ENCODE measurements around the gene GDAP2. TPM values are rescaled to one million over a fixed set of nuclear protein-coding genes. Genes with fewer than 3 reads are reported as not detected.
A peak's percentile ranks its signal among the peaks of the same experiment; 100 is the strongest.

Gene GDAP2
- total and polyA plus RNA-seq, 4 donors = 3.0 to 16.8 (median 9.1) TPM

DNA sequence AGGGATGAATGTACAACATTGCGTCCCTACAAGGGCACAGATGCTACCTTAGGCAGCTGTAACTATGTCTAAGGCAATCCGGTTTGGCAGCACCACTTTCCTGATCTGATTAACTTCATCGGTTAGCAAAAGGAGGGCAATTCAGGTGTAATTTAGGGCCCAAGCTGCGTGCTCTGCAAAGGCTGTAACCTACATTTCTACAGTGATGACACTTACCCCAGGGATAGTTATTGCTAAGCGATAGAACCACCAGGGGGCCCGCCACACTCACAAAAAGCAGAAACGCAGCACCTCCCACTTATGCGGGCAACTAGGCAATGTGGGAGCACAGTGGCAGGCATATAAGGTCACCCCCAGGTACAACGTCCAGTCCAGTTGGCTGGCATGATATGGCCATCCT is 113.5 kb downstream of the GDAP2 start:
- H3K4me3 ChIP-seq (ENCODE audit: low read depth in 1 of 3, low read length in 3 of 3) = no peak overlapping the region
- H3K9me3 ChIP-seq (ENCODE audit: control insufficient read depth in 4 of 4, low read length in 3 of 4) = no peaks in the 10 kb centered on the region
- TF ChIP-seq, protein P1, sequence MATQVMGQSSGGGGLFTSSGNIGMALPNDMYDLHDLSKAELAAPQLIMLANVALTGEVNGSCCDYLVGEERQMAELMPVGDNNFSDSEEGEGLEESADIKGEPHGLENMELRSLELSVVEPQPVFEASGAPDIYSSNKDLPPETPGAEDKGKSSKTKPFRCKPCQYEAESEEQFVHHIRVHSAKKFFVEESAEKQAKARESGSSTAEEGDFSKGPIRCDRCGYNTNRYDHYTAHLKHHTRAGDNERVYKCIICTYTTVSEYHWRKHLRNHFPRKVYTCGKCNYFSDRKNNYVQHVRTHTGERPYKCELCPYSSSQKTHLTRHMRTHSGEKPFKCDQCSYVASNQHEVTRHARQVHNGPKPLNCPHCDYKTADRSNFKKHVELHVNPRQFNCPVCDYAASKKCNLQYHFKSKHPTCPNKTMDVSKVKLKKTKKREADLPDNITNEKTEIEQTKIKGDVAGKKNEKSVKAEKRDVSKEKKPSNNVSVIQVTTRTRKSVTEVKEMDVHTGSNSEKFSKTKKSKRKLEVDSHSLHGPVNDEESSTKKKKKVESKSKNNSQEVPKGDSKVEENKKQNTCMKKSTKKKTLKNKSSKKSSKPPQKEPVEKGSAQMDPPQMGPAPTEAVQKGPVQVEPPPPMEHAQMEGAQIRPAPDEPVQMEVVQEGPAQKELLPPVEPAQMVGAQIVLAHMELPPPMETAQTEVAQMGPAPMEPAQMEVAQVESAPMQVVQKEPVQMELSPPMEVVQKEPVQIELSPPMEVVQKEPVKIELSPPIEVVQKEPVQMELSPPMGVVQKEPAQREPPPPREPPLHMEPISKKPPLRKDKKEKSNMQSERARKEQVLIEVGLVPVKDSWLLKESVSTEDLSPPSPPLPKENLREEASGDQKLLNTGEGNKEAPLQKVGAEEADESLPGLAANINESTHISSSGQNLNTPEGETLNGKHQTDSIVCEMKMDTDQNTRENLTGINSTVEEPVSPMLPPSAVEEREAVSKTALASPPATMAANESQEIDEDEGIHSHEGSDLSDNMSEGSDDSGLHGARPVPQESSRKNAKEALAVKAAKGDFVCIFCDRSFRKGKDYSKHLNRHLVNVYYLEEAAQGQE (IDR thresholded peaks at IDR 0.05) = no peak
- TF ChIP-seq, protein P2, sequence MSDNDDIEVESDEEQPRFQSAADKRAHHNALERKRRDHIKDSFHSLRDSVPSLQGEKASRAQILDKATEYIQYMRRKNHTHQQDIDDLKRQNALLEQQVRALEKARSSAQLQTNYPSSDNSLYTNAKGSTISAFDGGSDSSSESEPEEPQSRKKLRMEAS (IDR thresholded peaks at IDR 0.05) = no peak
- TF ChIP-seq HNF4A (conservative IDR thresholded peaks at IDR 0.05) = peak; percentile 24
- no peak for TF ChIP-seq TAF1 (conservative IDR thresholded peaks at IDR 0.05)
- TF ChIP-seq HNF4G (IDR thresholded peaks at IDR 0.05) = no peak
- TF ChIP-seq, protein P3, sequence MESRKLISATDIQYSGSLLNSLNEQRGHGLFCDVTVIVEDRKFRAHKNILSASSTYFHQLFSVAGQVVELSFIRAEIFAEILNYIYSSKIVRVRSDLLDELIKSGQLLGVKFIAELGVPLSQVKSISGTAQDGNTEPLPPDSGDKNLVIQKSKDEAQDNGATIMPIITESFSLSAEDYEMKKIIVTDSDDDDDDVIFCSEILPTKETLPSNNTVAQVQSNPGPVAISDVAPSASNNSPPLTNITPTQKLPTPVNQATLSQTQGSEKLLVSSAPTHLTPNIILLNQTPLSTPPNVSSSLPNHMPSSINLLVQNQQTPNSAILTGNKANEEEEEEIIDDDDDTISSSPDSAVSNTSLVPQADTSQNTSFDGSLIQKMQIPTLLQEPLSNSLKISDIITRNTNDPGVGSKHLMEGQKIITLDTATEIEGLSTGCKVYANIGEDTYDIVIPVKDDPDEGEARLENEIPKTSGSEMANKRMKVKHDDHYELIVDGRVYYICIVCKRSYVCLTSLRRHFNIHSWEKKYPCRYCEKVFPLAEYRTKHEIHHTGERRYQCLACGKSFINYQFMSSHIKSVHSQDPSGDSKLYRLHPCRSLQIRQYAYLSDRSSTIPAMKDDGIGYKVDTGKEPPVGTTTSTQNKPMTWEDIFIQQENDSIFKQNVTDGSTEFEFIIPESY (IDR thresholded peaks at IDR 0.05) = no peak
- no peaks in the 10 kb centered on the region for H3K36me3 ChIP-seq (ENCODE audit: control insufficient read depth in 4 of 4, insufficient read depth in 3 of 4, low read depth in 1 of 4, low read length in 3 of 4)
- no peak overlapping the region for H3K9ac ChIP-seq (ENCODE audit: low read depth in 1 of 2, low read length in 2 of 2)
- 80% methylated on average over 9 of the region's 9 CpGs for WGBS
- H3K27me3 ChIP-seq (ENCODE audit: control insufficient read depth in 4 of 4, insufficient read depth in 4 of 4, low read length in 3 of 4) = no peaks in the 10 kb centered on the region
- no peak overlapping the region for H3K27ac ChIP-seq (ENCODE audit: low read depth in 1 of 2, low read length in 2 of 2)
- DNase-seq (ENCODE audit: low spot score) = no peak
- H3K4me1 ChIP-seq (ENCODE audit: control insufficient read depth in 4 of 4, insufficient read depth in 4 of 4, low read length in 3 of 4) = no peaks in the 10 kb centered on the region

DNA sequence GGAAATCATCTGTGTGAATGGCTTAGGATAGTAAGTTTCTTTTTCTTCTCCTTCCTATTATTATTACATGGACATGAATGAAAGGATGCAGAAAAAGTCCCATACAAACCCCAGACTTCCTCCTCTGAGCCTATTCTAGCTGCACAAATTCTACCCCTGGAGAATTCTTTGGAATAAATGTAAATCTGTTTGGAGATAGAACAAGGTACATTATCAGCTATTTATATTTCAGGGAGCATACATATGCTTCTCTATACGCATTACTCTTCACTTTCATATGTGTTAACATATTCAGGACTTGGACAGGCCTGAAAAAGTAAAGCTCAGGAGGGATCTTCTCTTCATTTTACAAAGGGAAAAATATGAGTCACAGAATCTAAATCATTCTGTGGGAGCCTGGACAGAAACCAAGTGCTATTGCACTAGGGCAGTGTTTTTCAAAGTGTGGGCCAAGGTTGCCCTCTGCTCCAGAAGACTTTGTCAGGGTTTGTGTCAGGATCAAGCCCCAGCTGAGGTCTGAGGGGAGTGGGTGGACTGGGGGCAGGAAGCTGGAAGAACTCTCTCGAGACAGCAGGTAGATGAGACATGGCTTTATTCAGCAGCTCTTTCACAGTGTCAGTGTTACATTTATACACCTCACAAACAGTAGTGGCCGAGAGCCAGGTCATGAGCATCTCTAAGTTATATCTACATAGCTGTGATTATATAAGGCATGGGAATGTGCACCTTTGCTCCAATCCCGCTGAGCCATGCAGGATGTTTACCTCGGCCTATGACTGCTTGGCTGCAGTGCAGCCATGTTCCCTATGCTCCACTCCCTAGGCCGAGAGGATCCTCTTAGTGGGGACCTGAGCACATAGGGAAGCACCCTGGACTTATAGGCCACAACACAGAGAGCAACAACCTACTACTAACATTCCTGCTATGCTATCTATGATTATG is 114.3 kb downstream of the GDAP2 start:
- no peaks in the 10 kb centered on the region for H3K4me1 ChIP-seq (ENCODE audit: control insufficient read depth in 4 of 4, insufficient read depth in 4 of 4, low read length in 3 of 4)
- peaks cover 0 to 2% (median 0%) of the 10 kb centered on the region in 4 donors for H3K27me3 ChIP-seq (ENCODE audit: control insufficient read depth in 4 of 4, insufficient read depth in 4 of 4, low read length in 3 of 4)
- H3K9me3 ChIP-seq (ENCODE audit: control insufficient read depth in 4 of 4, low read length in 3 of 4) = no peaks in the 10 kb centered on the region
- H3K9ac ChIP-seq (ENCODE audit: low read depth in 1 of 2, low read length in 2 of 2) = no peak overlapping the region
- H3K27ac ChIP-seq (ENCODE audit: low read depth in 1 of 2, low read length in 2 of 2) = no peak overlapping the region
- no peaks in the 10 kb centered on the region for H3K36me3 ChIP-seq (ENCODE audit: control insufficient read depth in 4 of 4, insufficient read depth in 3 of 4, low read depth in 1 of 4, low read length in 3 of 4)
- no peak for DNase-seq (ENCODE audit: low spot score)
- 87% methylated on average over 6 of the region's 6 CpGs for WGBS
- H3K4me3 ChIP-seq (ENCODE audit: low read depth in 1 of 3, low read length in 3 of 3) = no peak overlapping the region
- TF ChIP-seq FOXA2 (IDR thresholded peaks at IDR 0.05) = no peak
- TF ChIP-seq EGR1 (IDR thresholded peaks at IDR 0.05; ENCODE audit: low read depth in 2 of 2) = no peak
- no peak for TF ChIP-seq NR2F2 (IDR thresholded peaks at IDR 0.05)
- TF ChIP-seq, protein P3 (IDR thresholded peaks at IDR 0.05) = no peak
- no peak for TF ChIP-seq FOXA1 (IDR thresholded peaks at IDR 0.05)
- no peak for TF ChIP-seq HNF4A (conservative IDR thresholded peaks at IDR 0.05)
- TF ChIP-seq SP1 (IDR thresholded peaks at IDR 0.05) = no peak
- no peak for TF ChIP-seq HNF4G (IDR thresholded peaks at IDR 0.05)
- TF ChIP-seq, protein P4, sequence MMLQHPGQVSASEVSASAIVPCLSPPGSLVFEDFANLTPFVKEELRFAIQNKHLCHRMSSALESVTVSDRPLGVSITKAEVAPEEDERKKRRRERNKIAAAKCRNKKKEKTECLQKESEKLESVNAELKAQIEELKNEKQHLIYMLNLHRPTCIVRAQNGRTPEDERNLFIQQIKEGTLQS (IDR thresholded peaks at IDR 0.05) = no peak
- no peak for TF ChIP-seq RAD21 (IDR thresholded peaks at IDR 0.05)
- TF ChIP-seq YY1 (IDR thresholded peaks at IDR 0.05) = no peak
- TF ChIP-seq GABPA (IDR thresholded peaks at IDR 0.05 in 1 of 2, conservative IDR thresholded peaks at IDR 0.05 in 1 of 2) = no peak
- no peak for TF ChIP-seq TAF1 (conservative IDR thresholded peaks at IDR 0.05)
- TF ChIP-seq, protein P5, sequence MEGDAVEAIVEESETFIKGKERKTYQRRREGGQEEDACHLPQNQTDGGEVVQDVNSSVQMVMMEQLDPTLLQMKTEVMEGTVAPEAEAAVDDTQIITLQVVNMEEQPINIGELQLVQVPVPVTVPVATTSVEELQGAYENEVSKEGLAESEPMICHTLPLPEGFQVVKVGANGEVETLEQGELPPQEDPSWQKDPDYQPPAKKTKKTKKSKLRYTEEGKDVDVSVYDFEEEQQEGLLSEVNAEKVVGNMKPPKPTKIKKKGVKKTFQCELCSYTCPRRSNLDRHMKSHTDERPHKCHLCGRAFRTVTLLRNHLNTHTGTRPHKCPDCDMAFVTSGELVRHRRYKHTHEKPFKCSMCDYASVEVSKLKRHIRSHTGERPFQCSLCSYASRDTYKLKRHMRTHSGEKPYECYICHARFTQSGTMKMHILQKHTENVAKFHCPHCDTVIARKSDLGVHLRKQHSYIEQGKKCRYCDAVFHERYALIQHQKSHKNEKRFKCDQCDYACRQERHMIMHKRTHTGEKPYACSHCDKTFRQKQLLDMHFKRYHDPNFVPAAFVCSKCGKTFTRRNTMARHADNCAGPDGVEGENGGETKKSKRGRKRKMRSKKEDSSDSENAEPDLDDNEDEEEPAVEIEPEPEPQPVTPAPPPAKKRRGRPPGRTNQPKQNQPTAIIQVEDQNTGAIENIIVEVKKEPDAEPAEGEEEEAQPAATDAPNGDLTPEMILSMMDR (IDR thresholded peaks at IDR 0.05; ENCODE audit: low read depth, low read length, missing input control) = no peak
- TF ChIP-seq RXRA (IDR thresholded peaks at IDR 0.05) = no peak
